ENCODE measurements around the gene MYG1. TPM values are rescaled to one million over a fixed set of nuclear protein-coding genes. Genes with fewer than 3 reads are reported as not detected.

Gene MYG1
- total and polyA plus RNA-seq, 2 donors (not counting 3 experiments of a cell fraction or from before 2014, with no cell fraction given) = 65.5 to 65.8 TPM

GRCh38 chr12:53333845-53334244 lies 34.4 kb downstream of the MYG1 start:
- CTCF ChIA-PET = interaction anchor here (1.0 to 1.4 kb wide), 3 partner anchors 11 to 19 kb away, joined by 3 to 6 read pairs (median 5); partner anchors contain the start of gene AAAS
- Histone ChIP-seq H3K9me1 (replicated peaks; ENCODE audit: control insufficient read depth, extremely low read depth, insufficient read depth, low read length) (no peaks in the 10 kb centered on the region), H3K36me3 (ENCODE audit: control insufficient read depth in 2 of 2, extremely low read depth in 1 of 2, insufficient read depth in 2 of 2, low read length in 2 of 2) (no peaks in the 10 kb centered on the region), H4K20me1 (replicated peaks; ENCODE audit: control insufficient read depth, extremely low read depth, insufficient read depth, low read length) (no peaks in the 10 kb centered on the region), H3K4me2 (ENCODE audit: insufficient read depth, low read length) (no peak overlapping the region), H3K4me1 (ENCODE audit: control insufficient read depth, extremely low read depth, insufficient read depth, low read length) (no peaks in the 10 kb centered on the region), H3K4me3 (replicated peaks in 1 of 3; ENCODE audit: insufficient read depth in 1 of 3, low read depth in 1 of 3, low read length in 3 of 3) (no peak overlapping the region), H3K79me2 (ENCODE audit: control insufficient read depth, insufficient read depth, low read length) (no peaks in the 10 kb centered on the region), H3K9ac (replicated peaks; ENCODE audit: extremely low read depth, insufficient read depth, low read length) (no peak overlapping the region), H3K9me3 (replicated peaks; ENCODE audit: control insufficient read depth, insufficient read depth, low read length) (no peaks in the 10 kb centered on the region), H3K27ac (ENCODE audit: insufficient read depth, low read depth, low read length) (no peak overlapping the region), H2AFZ (ENCODE audit: low read depth, low read length) (no peak overlapping the region), H3K27me3 (ENCODE audit: control insufficient read depth in 2 of 2, insufficient read depth in 2 of 2, low read length in 2 of 2) (peaks cover 21 to 26% of the 10 kb centered on the region in 2 experiments)
- no peak for DNase-seq (ENCODE audit: low read depth, low spot score)
- TF ChIP-seq JUN (IDR thresholded peaks at IDR 0.05; ENCODE audit: borderline replicate concordance, insufficient read depth, insufficient read length, low read depth) = no peak
- dilution Hi-C loops (cut with MboI; ENCODE audit: extremely low pct_ligation_motif_present, low sequenced_read_pairs) = no loop called here
- POLR2A ChIA-PET = no interaction called here
- no peak for FAIRE-seq
- intact Hi-C loops (cut with micrococcal nuclease) = no loop called here
- BruUV-seq (replicated peaks) = no TSS peak

GRCh38 chr12:53334822-53335221 lies 35.3 kb downstream of the MYG1 start:
- H3K27me3 ChIP-seq (ENCODE audit: control insufficient read depth in 2 of 2, insufficient read depth in 2 of 2, low read length in 2 of 2) = peaks cover 21 to 26% of the 10 kb centered on the region in 2 experiments
- TF ChIP-seq EZH2 (IDR thresholded peaks at IDR 0.05; ENCODE audit: borderline replicate concordance, low read depth, low read length, severe bottlenecking) (no peak), POLR2A (IDR thresholded peaks at IDR 0.05; ENCODE audit: low read depth, low read length) (no peak), FOS (IDR thresholded peaks at IDR 0.05; ENCODE audit: borderline replicate concordance, insufficient read depth, low read length) (no peak), CTCF (IDR thresholded peaks at IDR 0.05; ENCODE audit: extremely low read depth in 1 of 2, insufficient read depth in 1 of 2, low read depth in 1 of 2, low read length in 2 of 2) (no peak), MAX (IDR thresholded peaks at IDR 0.05; ENCODE audit: insufficient read depth, insufficient read length) (no peak), JUN (IDR thresholded peaks at IDR 0.05; ENCODE audit: borderline replicate concordance, insufficient read depth, insufficient read length, low read depth) (no peak), GATA2 (IDR thresholded peaks at IDR 0.05; ENCODE audit: insufficient read depth, insufficient read length, low read depth, low read length) (no peak), POLR2AphosphoS5 (IDR thresholded peaks at IDR 0.05; ENCODE audit: insufficient read depth, low read depth, low read length) (no peak), MYC (IDR thresholded peaks at IDR 0.05; ENCODE audit: low read depth, low read length) (no peak)
- FAIRE-seq (no peak), DNase-seq (ENCODE audit: low read depth, low spot score) (no peak)
- no peak overlapping the region for H3K27ac ChIP-seq (ENCODE audit: insufficient read depth, low read depth, low read length)
- ChIA-PET POLR2A (no interaction called here), CTCF (interaction anchor here (0.6 to 1.9 kb wide), 7 partner anchors 10 to 121 kb away, joined by 3 to 13 read pairs (median 4); partner anchors contain the start of gene AAAS)
- no peaks in the 10 kb centered on the region for H3K9me3 ChIP-seq (replicated peaks; ENCODE audit: control insufficient read depth, insufficient read depth, low read length)
- BruUV-seq (replicated peaks) = no TSS peak
- H3K4me3 ChIP-seq (replicated peaks in 1 of 3; ENCODE audit: insufficient read depth in 1 of 3, low read depth in 1 of 3, low read length in 3 of 3) = no peak overlapping the region
- intact Hi-C loops (cut with micrococcal nuclease) (no loop called here), dilution Hi-C loops (cut with MboI; ENCODE audit: extremely low pct_ligation_motif_present, low sequenced_read_pairs) (no loop called here)
- H3K9ac ChIP-seq (replicated peaks; ENCODE audit: extremely low read depth, insufficient read depth, low read length) = no peak overlapping the region
- H4K20me1 ChIP-seq (replicated peaks; ENCODE audit: control insufficient read depth, extremely low read depth, insufficient read depth, low read length) = no peaks in the 10 kb centered on the region
- no peaks in the 10 kb centered on the region for H3K36me3 ChIP-seq (ENCODE audit: control insufficient read depth in 2 of 2, extremely low read depth in 1 of 2, insufficient read depth in 2 of 2, low read length in 2 of 2)
- no peaks in the 10 kb centered on the region for H3K79me2 ChIP-seq (ENCODE audit: control insufficient read depth, insufficient read depth, low read length)
- no peaks in the 10 kb centered on the region for H3K9me1 ChIP-seq (replicated peaks; ENCODE audit: control insufficient read depth, extremely low read depth, insufficient read depth, low read length)
- H2AFZ ChIP-seq (ENCODE audit: low read depth, low read length) = no peak overlapping the region
- no peaks in the 10 kb centered on the region for H3K4me1 ChIP-seq (ENCODE audit: control insufficient read depth, extremely low read depth, insufficient read depth, low read length)
- H3K4me2 ChIP-seq (ENCODE audit: insufficient read depth, low read length) = no peak overlapping the region

All from endothelial cell of umbilical vein (primary cell).